H1 (cell line): ENCODE data around the gene DNAH12. TPM values are rescaled to one million over a fixed set of nuclear protein-coding genes. Genes with fewer than 3 reads are reported as not detected.

Experiments used
- CTCF ChIA-PET: fragments of 300-600 bp; sonication (Branson Sonifier 250); formaldehyde crosslinking; loops from one replicate; lab custom pipeline; 2021; ENCODE audit not compliant: partially characterized antibody; lab: Charles Lee
- POLR2A ChIA-PET: fragments of 300-600 bp; sonication (Branson Sonifier 250); formaldehyde crosslinking; loops from one replicate; lab custom pipeline; 2021; ENCODE audit warnings: inconsistent platforms; ENCODE audit not compliant: partially characterized antibody; lab: Charles Lee
- DNase-seq, 2 experiments: peaks; one replicate each; pipeline versions ENCODE4 v3.0.0 to v3.0.0-alpha.2; 2010 to 2022; ENCODE audit warnings: low spot score in 2 of 2, low read depth in 1 of 2, mixed read lengths in 1 of 2
- FAIRE-seq: peaks from 2 replicates; lab custom pipeline; 2011; peaks lifted over from hg19 to GRCh38; lab: Jason Lieb, UNC
- H2AFZ ChIP-seq: 2 replicates; pipeline ENCODE4 v1.8.1; 2012; ENCODE audit warnings: low read length, inconsistent platforms
- H2AK5ac ChIP-seq: 2 replicates; pipeline ENCODE4 v1.6.1; 2013; ENCODE audit warnings: low read depth, low read length
- H2BK120ac ChIP-seq: replicated peaks from 2 replicates; pipeline ENCODE3; 2013; ENCODE audit warnings: low read depth, low read length, inconsistent platforms
- H2BK12ac ChIP-seq: 2 replicates; pipeline ENCODE4 v1.6.1; 2013; ENCODE audit warnings: low read depth, low read length
- H2BK15ac ChIP-seq: 2 replicates; pipeline ENCODE4 v1.6.1; 2013; ENCODE audit warnings: low read length
- H2BK20ac ChIP-seq: 2 replicates; pipeline ENCODE4 v1.6.1; 2013; ENCODE audit warnings: low read length
- H2BK5ac ChIP-seq: 2 replicates; pipeline ENCODE4 v1.6.1; 2013; ENCODE audit warnings: low read depth, low read length
- H3K14ac ChIP-seq: 2 replicates; pipeline ENCODE4 v1.6.1; 2013; ENCODE audit warnings: inconsistent platforms; ENCODE audit not compliant: insufficient read length
- H3K18ac ChIP-seq: 2 replicates; pipeline ENCODE4 v1.6.1; 2013; ENCODE audit warnings: low read length; ENCODE audit errors: extremely low read depth
- H3K23ac ChIP-seq: 2 replicates; pipeline ENCODE4 v1.6.1; 2013; ENCODE audit warnings: inconsistent platforms; ENCODE audit not compliant: insufficient read length
- H3K23me2 ChIP-seq: 2 replicates; pipeline ENCODE4 v1.6.1; 2013; ENCODE audit warnings: low read depth, low read length
- H3K27ac ChIP-seq: 2 replicates; pipeline ENCODE4 v1.6.1; 2011; ENCODE audit warnings: low read depth, low read length, inconsistent platforms
- H3K27me3 ChIP-seq, 4 experiments: replicated peaks in 1 of 4; 1 replicate in 1 of 4; 2 replicates in 3 of 4; pipeline versions ENCODE4 v1.6.1 to v1.8.1; 2011 to 2013; ENCODE audit warnings: low read length in 3 of 4, mild to moderate bottlenecking in 3 of 4, inconsistent platforms in 2 of 4, mixed read lengths in 2 of 4, moderate library complexity in 1 of 4; ENCODE audit not compliant: control insufficient read depth in 3 of 4, insufficient read depth in 3 of 4; ENCODE audit errors: extremely low read depth in 1 of 4
- H3K36me3 ChIP-seq, 4 experiments: 2 replicates each; pipeline versions ENCODE4 v1.6.1 to v1.8.1; 2011 to 2013; ENCODE audit warnings: mild to moderate bottlenecking in 4 of 4, low read length in 3 of 4, moderate library complexity in 2 of 4, control low read depth in 1 of 4, inconsistent platforms in 1 of 4; ENCODE audit not compliant: insufficient read depth in 4 of 4, control insufficient read depth in 2 of 4
- H3K4ac ChIP-seq: replicated peaks from 2 replicates; pipeline ENCODE3; 2013; ENCODE audit warnings: low read length, low read depth, mixed read lengths, inconsistent platforms; ENCODE audit not compliant: insufficient read length
- H3K4me1 ChIP-seq, 4 experiments: replicated peaks in 1 of 4; 1 replicate in 1 of 4; 2 replicates in 3 of 4; pipeline versions ENCODE4 v1.6.1 to v1.8.1; 2011 to 2013; ENCODE audit warnings: low read length in 3 of 4, inconsistent platforms in 2 of 4, mixed read lengths in 1 of 4; ENCODE audit not compliant: insufficient read depth in 4 of 4, control insufficient read depth in 3 of 4
- H3K4me2 ChIP-seq, 2 experiments: 2 replicates each; pipeline versions ENCODE4 v1.6.1 to v1.8.1; 2011 to 2013; ENCODE audit warnings: low read depth in 2 of 2, low read length in 2 of 2, control low read depth in 1 of 2, inconsistent platforms in 1 of 2, mild to moderate bottlenecking in 1 of 2; ENCODE audit not compliant: insufficient read depth in 1 of 2
- H3K4me3 ChIP-seq, 4 experiments: fragments of 200-600, 300-600 bp in 1 of 4; sonication (generic), shearing (Covaris generic), sonication (Bioruptor Twin) in 1 of 4; 2 replicates each; pipeline versions ENCODE4 v1.5.1 to v1.8.1; 2011 to 2016; ENCODE audit warnings: low read length in 4 of 4, low read depth in 3 of 4, control low read depth in 2 of 4, inconsistent platforms in 2 of 4, mild to moderate bottlenecking in 2 of 4, mixed read lengths in 1 of 4, moderate library complexity in 1 of 4; ENCODE audit not compliant: insufficient read depth in 2 of 4; ENCODE audit errors: extremely low read depth in 1 of 4
- H3K56ac ChIP-seq: replicated peaks from 2 replicates; pipeline ENCODE3; 2013; ENCODE audit warnings: low read depth, mild to moderate bottlenecking, mixed read lengths, low read length, inconsistent platforms; ENCODE audit not compliant: insufficient read length
- H3K79me1 ChIP-seq: 2 replicates; pipeline ENCODE4 v1.6.1; 2013; ENCODE audit warnings: low read depth, low read length, control low read depth
- H3K79me2 ChIP-seq, 2 experiments: 2 replicates each; pipeline versions ENCODE4 v1.6.1 to v1.8.1; 2012 to 2013; ENCODE audit warnings: low read length in 2 of 2, mild to moderate bottlenecking in 2 of 2, inconsistent platforms in 1 of 2; ENCODE audit not compliant: insufficient read depth in 2 of 2, control insufficient read depth in 1 of 2
- H3K9ac ChIP-seq, 4 experiments: replicated peaks in 1 of 4; 1 replicate in 1 of 4; 2 replicates in 3 of 4; pipeline versions ENCODE4 v1.6.1 to v1.8.1; 2011 to 2013; ENCODE audit warnings: low read depth in 3 of 4, low read length in 3 of 4, control low read depth in 2 of 4, mild to moderate bottlenecking in 2 of 4, moderate library complexity in 2 of 4, inconsistent platforms in 1 of 4; ENCODE audit errors: extremely low read depth in 1 of 4
- H3K9me3 ChIP-seq, 2 experiments: 2 replicates each; pipeline versions ENCODE4 v1.6.1 to v1.8.1; 2012 to 2013; ENCODE audit warnings: mild to moderate bottlenecking in 2 of 2, moderate library complexity in 2 of 2, control low read depth in 1 of 2, inconsistent platforms in 1 of 2, low read depth in 1 of 2, low read length in 1 of 2, mixed read lengths in 1 of 2; ENCODE audit not compliant: insufficient read depth in 2 of 2
- H4K20me1 ChIP-seq, 2 experiments: replicated peaks in 1 of 2; 2 replicates each; pipeline versions ENCODE3 to v1.8.1; 2011 to 2013; ENCODE audit warnings: inconsistent platforms in 2 of 2, low read length in 2 of 2, mild to moderate bottlenecking in 1 of 2; ENCODE audit not compliant: insufficient read depth in 2 of 2, control insufficient read depth in 1 of 2
- H4K5ac ChIP-seq: 2 replicates; pipeline ENCODE4 v1.6.1; 2013; ENCODE audit warnings: low read length, low read depth, mixed read lengths, inconsistent platforms; ENCODE audit not compliant: insufficient read length
- H4K8ac ChIP-seq: 2 replicates; pipeline ENCODE4 v1.8.0; 2013; ENCODE audit warnings: mild to moderate bottlenecking, moderate library complexity, low read length, inconsistent platforms; ENCODE audit not compliant: insufficient read depth; ENCODE audit errors: extremely low read depth
- H4K91ac ChIP-seq: replicated peaks from 2 replicates; pipeline ENCODE3; 2013; ENCODE audit warnings: low read length, mixed read lengths, inconsistent platforms; ENCODE audit not compliant: insufficient read length
- CEBPB ChIP-seq: IDR thresholded peaks from 2 replicates; pipeline ENCODE4 v1.6.1; 2012; ENCODE audit warnings: low read depth, low read length
- CREB1 ChIP-seq: IDR thresholded peaks from 2 replicates; pipeline ENCODE4 v1.6.1; 2012; ENCODE audit warnings: inconsistent platforms
- EGR1 ChIP-seq: IDR thresholded peaks from 2 replicates; pipeline ENCODE4 v1.6.1; 2011; ENCODE audit warnings: low read depth, low read length, borderline replicate concordance
- FOSL1 ChIP-seq: IDR thresholded peaks from 2 replicates; pipeline ENCODE4 v1.6.1; 2011; ENCODE audit warnings: mild to moderate bottlenecking, low read depth, low read length, moderate library complexity; ENCODE audit not compliant: insufficient read depth
- SAP30 ChIP-seq: fragments of 300-600 bp; sonication (generic); IDR thresholded peaks from 2 replicates; pipeline ENCODE4 v1.7.1; 2012; ENCODE audit warnings: low read length, moderate library complexity, mild to moderate bottlenecking, inconsistent platforms; ENCODE audit not compliant: insufficient read depth, insufficient replicate concordance
- WGBS, 2 experiments: shearing (Covaris generic) in 1 of 2; methylation state at CpG; one replicate each; pipeline versions ENCODE4 v1.1.6 to v1.1.7; 2013 to 2015; ENCODE audit warnings: low lambda C conversion rate in 2 of 2, mixed read lengths in 2 of 2, inconsistent platforms in 1 of 2, low coverage in 1 of 2, missing lambda C conversion rate in 1 of 2; ENCODE audit not compliant: insufficient replicate concordance in 2 of 2, insufficient coverage in 1 of 2, insufficient read length in 1 of 2; ENCODE audit errors: extremely low coverage in 1 of 2, missing lambda C conversion rate in 1 of 2; 5-methylcytosine and 5-hydroxymethylcytosine counted together
- polyA plus RNA-seq, 7 experiments: library from polyadenylated mRNA; depleted of rRNA in 3 of 7; stranded (reverse) in 5 of 7; unstranded in 2 of 7; fragments of >200 nt in 5 of 7; fragments of 200-250 nt in 2 of 7; gene quantifications; 1 replicate in 5 of 7; 2 replicates in 1 of 7; 4 replicates in 1 of 7; pipeline versions ENCODE4 v1.2.1 to v1.2.3, GENCODE V29; 2011 to 2013; ENCODE audit warnings: missing spikeins in 2 of 7, mixed read lengths in 2 of 7
- total RNA-seq: library from RNA; stranded (reverse); fragmentation: NEBNext Ultra II Directional; extraction: Animal tissue kit (Norgen Biotek cat#: 25700); gene quantifications from 2 replicates; pipeline ENCODE4 v1.2.1, GENCODE V29; 2021

The DNAH12 gene
- total and polyA plus RNA-seq, 2 of the 8 experiments (the other 6 are each of a cell fraction or from before 2014, with no cell fraction given): not detected

- H4K8ac ChIP-seq: no peak overlapping the region
Measured at GRCh38 chr3:57261119-57261518, 283.0 kb downstream of the DNAH12 start.

More at GRCh38 chr3:57261119-57261518, 283.0 kb downstream of the DNAH12 start:
- Histone ChIP-seq H3K14ac (no peak overlapping the region), H2BK12ac (no peak overlapping the region), H4K20me1 (no peaks in the 10 kb centered on the region), H2BK120ac (no peak overlapping the region), H2BK5ac (no peak overlapping the region), H3K4me3 (no peak overlapping the region), H3K79me2 (no peaks in the 10 kb centered on the region), H3K23me2 (no peaks in the 10 kb centered on the region; the same call in 1 of the 2 replicates), H3K79me1 (no peaks in the 10 kb centered on the region), H3K36me3 (peaks cover 2 to 26% (median 17%) of the 10 kb centered on the region in 4 experiments; a peak in 5 of 8 replicates), H2BK15ac (no peak overlapping the region), H2AFZ (no peak overlapping the region), H3K27ac (no peak overlapping the region), H3K23ac (no peak overlapping the region), H3K27me3 (no peaks in the 10 kb centered on the region), H3K4me1 (no peaks in the 10 kb centered on the region), H2AK5ac (no peak overlapping the region), H3K9me3 (no peaks in the 10 kb centered on the region), H3K4me2 (no peak overlapping the region), H3K4ac (no peak overlapping the region), H4K5ac (no peak overlapping the region), H3K18ac (no peak overlapping the region), H3K9ac (no peak overlapping the region), H2BK20ac (no peak overlapping the region), H3K56ac (no peak overlapping the region), H4K91ac (no peak overlapping the region)
- DNase-seq (no peak), FAIRE-seq (no peak)
- ChIA-PET POLR2A (no interaction called here), CTCF (no interaction called here)
- 90% methylated on average over 4 of the region's 4 CpGs; no CpG with 5 or more reads in 1 of the 2 experiments for WGBS, 2 experiments
- TF ChIP-seq CREB1 (no peak), CEBPB (no peak), SAP30 (no peak), FOSL1 (no peak), EGR1 (no peak)
